SK-N-DZ (cell line): ENCODE measurements around the gene PLB1.

Experiments used
- DNase-seq: peaks from one replicate; pipeline ENCODE4 v3.0.0-alpha.2; 2015; ENCODE audit warnings: low spot score

The PLB1 gene

DNA sequence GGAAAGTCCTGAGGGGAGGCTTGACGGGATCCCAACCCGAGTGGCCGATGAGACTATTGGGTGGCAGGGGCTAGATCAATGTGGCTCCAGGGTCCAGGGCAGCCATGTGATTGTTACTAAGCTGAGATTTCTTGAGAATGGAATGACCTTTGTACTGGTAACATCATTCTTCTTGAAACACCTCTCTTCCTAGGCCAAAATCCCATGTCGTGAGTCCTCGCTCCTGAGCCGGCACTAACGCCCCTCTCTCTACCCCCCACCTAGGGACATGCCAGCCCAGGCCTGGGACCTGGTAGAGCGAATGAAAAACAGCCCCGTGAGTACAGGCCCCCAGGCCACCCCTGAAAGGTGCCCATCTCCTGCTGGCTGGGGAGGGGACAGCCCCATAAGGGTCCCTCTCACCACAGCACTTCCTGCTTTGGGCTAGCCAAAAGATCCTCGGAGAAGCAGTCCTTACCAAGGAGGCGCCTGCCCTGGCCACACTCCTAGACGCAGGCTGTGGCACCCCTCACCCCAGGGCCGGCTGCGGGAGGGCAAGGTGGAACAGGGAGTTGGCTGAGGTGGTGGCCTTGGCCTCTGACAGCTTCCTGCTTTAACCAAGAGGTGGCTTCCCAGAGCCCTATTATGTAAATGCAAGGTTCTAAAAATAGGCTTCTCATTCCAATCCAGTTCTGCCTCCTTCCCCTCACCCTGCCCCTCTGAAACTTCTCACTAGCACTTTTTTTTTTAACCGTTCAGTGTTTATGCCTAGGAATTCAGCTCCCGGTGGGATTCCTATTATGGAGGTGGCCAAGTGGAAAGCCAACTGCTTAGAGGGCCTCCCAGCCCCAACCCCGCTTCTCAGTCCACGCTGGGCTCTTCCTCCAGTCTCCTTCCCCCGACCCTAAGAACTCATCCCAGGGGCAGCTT lies 129.2 kb downstream of the PLB1 start:
- DNase-seq, result no peak

DNA sequence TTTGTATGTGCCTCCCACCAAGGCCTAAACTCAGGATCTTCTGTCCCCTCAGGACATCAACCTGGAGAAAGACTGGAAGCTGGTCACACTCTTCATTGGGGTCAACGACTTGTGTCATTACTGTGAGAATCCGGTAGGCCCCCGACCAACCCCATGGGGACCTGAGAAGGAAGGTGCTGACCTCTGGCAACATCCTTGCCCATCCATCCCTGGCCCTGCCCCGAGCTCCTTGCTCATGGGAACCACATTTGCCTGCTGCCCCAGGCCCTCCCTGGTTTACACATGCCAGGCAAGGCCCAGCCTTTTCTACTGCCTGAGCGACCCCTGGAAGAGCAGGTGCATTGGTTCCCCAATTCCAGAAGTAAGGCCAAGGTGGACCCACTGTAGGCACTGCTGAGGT lies 130.5 kb downstream of the PLB1 start:
- DNase-seq, result no peak

DNA sequence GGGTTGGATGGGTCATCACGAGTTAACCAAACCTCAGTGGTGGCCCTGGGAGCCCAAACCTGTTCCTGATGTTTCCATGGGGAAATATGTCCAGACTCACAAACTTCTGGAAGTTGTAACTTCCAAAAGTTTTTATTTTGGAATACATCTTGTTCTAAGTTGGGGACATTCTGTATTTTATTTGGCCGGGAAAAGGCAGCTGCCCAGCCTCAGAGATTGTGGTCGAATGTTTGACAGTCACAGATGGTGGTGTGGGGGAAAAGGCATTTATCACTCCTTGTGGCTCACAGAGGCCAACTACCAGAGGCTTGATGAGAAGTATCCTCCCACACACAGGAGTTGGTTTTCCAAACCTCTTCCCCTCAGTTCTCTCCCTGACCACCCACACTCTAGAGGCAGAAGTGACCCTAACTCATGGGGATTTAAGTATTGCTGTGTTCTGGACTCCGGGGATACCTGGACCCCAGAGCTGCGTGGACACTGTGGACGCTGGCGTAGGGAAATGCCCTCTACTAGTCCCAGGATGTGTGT lies 131.1 kb downstream of the PLB1 start:
- DNase-seq, result no peak

DNA sequence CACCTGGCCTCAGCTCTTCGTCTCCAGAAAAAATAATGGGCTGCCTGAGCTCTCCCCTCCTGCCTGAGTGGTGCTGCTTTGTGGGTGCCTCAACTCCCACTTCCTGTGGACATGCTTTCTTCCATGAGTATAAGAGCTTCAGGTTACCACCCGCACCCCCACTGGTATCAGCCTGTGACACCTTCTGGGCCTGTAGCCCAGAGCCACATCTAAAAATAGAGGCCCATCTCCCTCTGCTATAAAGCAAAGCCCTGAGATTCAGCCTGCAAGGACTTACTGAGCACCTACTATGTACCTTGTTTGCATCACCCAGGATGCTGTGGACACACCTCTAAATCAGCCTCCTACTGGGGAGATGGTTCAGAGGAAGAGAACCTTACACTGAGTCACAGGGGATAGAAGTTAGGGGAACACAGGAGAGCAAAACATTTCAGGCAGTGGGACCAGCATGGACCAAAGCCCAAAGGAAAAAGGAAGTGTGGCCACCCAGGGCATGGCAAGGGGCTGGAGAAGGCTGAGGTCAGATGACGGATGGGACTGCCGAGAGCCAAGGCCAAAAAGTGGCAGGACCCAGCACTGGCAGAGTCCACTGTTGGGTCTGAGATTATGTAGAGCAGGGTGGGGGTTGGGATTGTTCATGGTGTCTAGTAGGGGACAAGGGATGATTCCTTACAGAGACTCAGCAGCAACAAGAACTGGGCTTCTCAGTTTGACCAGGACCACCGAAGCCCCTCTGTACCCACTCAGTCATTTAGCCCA lies 132.0 kb downstream of the PLB1 start:
- no peak for DNase-seq

DNA sequence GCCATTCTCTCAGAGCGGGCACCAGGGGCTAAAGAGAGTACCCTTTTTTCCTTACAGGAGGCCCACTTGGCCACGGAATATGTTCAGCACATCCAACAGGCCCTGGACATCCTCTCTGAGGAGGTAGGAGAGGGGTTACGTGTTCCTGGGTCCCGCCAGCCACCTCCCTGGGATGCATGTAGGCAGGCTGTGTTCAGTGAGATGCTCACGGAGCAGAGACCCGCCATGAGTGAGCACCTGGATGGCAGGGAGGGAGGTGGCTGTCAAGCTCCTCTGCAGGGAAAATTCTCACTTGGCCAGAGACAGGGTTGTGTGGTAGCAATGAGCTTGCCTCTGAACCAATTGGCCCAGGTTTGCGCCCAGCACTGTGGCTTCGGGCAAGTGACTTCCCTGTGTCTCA lies 132.6 kb downstream of the PLB1 start:
- DNase-seq, result no peak

DNA sequence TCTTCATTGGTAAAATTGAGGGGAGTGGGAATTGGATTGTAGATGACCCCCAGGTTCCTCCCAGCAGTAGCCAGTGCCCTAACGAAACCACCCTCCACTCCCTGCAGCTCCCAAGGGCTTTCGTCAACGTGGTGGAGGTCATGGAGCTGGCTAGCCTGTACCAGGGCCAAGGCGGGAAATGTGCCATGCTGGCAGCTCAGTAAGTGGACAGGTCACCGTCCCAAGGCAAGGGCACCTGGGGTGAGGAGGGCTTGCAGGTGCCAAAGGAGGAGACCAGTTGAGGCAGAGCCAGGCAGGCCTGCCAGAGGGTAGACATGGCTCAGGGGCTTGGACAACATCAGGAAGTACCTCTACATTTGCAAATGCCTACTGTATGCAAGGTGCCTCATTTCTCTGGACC lies 133.1 kb downstream of the PLB1 start:
- no peak for DNase-seq

DNA sequence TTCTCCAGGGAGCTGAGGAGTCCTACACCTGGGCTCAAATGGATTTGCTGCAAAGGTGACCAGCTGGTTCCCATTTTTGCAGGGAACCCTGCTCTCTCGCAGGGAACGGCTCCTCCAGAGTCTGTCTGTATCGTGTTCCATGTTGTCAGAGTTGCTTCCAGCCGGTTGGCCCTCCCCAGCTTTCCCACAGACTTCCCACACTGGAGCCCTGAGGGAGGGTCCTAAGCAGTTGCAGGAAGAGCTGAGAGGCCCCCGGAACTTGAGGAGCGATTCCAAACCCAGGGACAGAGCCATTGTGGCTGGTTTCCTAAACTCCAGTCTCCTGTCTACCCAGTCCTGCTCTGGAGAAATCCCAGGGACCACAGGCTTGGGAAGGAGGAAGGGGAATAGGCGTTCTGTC lies 134.1 kb downstream of the PLB1 start:
- DNase-seq, result no peak

DNA sequence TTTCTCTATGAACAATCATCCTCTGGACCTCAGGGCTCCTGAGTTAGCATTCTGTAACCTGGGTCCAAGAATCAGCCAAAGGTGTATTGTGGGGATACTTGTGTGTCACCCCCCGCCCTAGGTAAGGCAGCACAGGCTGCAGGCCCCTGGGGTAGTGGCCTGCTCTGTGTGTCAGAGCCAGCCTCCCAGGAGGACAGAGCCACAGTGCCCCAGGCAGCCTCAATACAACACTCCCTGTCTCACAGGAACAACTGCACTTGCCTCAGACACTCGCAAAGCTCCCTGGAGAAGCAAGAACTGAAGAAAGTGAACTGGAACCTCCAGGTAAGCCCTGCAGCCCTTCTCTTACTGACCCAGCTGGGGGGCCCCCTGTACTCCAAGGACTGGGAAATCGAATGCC lies 134.5 kb downstream of the PLB1 start:
- DNase-seq, result no peak

DNA sequence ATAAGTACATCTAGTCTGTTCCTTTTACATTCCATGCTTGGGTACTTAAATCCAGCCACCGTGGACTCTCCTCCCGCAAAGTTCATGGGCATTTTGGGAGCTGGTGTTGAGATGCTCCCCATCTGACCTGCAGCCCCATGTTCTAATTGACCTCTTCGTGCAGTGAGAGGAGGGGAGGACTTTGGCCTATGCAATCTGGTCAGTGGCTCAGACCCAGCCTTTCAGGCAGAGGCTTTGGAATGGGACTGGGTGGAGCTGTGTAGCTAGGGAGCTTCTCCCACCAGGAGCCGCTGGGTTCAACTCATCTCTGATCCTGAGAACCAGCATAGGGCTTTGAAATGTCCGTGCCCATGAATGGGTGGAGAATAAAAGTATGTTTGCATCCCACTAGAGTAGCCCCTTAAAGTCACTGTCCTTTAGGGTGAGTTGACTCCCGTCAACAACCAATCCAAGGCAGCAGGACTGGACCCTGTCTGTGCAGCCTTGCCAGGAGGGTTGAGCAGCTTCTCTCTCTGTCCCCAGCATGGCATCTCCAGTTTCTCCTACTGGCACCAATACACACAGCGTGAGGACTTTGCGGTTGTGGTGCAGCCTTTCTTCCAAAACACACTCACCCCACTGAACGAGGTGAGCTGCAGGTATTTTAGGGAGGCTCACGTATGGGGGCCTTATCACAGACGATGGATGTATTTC lies 135.8 kb downstream of the PLB1 start:
- DNase-seq, result no peak

DNA sequence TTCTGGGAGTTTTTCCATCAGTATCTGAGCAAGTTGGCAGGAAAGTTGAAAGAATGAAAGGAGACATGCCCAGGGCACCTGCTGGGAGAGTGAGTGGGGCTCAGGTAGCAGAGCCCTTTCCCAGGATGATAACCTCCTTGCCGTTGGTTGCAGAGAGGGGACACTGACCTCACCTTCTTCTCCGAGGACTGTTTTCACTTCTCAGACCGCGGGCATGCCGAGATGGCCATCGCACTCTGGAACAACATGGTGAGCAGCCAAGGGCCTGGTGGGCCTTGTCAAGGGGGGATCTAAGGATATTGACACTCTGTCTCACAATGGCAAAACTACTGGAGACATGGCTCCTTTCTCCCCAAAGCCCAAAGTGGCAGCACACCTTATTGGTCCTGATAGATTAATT lies 136.9 kb downstream of the PLB1 start:
- no peak for DNase-seq

DNA sequence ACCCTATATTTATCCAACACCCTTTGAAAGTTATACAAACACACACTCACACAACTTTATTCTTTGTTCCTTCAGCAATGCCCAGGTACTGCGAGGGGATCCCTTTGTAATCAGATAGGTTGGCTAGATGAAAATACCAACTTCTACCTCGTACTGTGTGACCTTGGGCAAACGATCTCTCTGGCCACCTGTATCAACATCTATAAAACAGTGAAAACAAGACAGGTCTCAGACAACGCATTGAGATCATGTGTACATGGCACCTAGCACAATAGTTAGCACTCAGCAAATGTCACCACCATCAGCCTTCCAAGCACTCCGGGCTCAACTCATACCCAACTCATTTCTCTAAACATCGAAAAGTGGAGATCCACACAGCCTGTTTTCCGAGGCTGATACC lies 137.3 kb downstream of the PLB1 start:
- DNase-seq, result no peak

DNA sequence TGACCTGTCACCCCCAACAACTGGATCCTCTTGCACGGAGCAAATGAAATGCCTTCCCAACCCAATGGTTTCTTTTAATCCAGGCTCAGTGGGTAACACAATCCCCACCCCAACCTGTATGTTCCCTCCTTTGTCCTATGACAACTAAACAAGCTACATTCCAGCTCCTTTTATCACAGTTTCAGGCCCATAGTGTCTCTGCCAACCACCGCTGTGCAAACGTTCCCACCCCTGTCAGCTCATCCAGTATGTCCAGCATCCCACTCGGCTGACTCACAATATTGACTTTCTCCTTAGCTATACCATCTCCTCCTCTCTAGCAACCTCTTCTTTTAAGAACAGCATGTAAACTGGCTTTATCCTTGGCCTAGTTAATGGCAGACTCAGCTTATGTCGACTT lies 137.9 kb downstream of the PLB1 start:
- DNase-seq, result no peak

DNA sequence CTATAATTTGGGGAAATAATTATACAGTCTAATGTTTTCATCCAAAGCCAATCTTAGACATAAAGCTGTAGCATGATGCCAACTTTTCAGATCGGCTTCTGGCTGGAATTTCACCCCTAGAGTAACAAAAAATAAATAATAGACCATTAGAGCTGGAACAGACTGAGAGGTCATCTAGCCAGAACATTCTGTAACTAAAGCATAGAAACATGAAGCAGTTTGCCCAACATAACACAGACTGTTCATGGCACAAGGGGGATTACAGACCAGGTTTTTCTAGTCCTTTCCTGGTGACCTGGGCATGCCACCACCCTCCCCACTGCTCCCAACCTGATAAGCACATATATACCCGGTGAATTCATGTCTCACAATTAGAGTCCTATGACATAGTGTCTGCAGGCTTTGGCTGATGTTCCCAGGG lies 139.3 kb downstream of the PLB1 start:
- no peak for DNase-seq

DNA sequence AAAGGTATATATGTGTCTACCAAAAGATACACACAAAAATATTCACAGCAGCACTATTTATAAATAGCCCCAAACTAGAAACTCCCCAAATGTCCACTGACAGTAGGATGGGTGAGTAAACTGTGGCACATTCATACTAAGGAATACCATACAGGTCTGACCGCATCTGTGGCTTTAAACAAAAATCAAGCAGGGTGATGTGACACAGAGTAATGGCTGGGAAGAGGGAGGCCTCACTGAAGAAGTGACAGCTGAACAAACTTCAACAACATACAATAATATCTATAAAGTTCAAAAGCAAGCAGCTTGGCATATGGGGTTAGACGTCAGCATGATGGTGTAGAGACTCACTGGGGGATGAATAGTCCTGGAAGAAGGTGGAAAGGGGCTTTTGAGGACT lies 140.6 kb downstream of the PLB1 start:
- no peak for DNase-seq

DNA sequence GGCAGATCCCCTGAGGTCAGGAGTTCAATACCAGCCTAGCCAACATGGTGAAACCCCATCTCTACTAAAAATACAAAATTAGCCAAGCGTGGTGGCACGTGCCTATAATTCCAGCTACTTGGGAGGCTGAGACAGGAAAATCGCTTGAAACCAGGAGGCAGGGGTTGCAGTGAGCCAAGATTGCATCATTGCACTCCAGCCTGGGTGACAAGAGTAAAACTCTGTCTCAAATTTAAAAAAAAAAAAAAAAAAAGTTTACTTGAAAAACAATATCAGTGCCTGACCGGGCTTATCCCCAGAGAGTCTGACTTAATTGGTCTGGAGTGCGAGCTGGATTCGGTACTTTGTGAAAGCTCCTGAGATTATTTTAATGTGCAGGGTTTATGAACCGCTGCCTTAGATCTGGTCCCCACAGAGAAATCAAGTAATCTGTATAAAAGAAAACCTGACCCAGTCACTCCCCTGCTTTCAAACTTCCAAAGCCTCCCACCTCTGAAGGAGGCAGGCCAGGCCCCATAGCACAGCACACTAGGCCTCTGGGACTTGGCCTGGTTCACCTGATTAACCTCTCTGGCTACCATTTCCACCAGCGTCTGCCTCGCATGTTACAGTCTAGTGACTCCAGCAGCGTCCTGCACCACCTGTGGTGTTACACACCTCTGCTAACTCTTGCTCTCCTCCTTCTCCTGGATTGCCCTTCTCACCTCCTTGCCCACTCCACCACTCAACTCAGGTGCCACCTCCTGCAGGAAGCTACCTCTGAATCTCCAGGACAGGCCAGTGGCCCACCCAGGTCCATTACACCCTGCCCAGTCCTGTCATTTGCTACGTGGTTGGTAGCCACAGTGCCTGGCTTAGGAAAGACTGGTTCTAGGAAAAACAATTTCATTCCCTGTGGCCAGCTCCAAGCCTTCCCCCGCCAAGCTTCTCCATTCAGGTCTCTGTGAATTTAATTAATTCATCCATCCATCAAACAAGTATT lies 141.5 kb downstream of the PLB1 start:
- DNase-seq, result no peak

DNA sequence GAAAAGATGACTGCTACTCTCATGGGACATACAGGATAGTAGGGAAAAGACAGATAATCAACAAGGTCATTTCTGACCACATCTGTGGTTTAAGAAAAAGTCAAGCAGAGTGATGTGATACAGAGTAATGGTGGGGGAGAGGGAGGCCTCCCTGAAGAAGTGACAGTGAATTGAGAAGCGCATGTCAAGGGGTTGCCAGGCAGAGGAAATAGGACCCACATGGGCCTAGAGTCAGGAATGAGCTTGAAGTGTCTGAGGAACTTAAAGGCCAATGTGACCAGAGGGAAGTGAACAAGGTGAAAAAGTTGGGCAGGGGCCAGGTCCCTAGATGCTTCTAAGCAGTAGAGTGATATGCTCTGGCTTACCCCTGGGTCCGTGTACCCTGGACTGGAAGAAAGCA lies 142.2 kb downstream of the PLB1 start:
- no peak for DNase-seq

DNA sequence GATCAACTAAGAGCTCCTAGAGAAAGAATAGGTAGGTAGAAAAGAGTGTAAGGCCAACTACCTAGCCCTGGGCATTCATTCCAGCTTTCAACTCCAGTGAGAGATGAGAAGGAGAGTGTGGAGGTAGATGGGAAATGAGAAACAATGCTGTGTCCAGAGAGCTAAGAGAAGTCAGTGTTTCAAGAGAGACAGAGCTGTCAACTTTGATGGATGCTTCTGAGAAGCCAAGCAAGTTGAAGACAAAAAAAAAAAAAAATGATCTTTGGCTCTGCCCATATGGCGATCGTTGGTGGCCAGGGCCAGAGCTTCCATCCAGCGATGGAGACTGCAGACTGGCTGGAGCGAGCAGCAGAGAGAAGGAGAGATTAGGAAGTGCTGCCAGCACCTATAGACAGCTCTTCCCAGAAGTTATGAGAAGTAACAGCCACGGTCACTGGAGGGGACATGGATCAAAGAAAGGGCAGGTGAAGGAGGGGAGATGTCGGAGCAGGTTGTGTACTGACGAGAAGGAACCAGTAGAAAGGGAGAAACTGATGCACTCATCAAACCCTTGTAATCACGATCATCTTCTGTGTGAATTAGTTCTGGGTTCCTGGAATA lies 143.3 kb downstream of the PLB1 start:
- no peak for DNase-seq

DNA sequence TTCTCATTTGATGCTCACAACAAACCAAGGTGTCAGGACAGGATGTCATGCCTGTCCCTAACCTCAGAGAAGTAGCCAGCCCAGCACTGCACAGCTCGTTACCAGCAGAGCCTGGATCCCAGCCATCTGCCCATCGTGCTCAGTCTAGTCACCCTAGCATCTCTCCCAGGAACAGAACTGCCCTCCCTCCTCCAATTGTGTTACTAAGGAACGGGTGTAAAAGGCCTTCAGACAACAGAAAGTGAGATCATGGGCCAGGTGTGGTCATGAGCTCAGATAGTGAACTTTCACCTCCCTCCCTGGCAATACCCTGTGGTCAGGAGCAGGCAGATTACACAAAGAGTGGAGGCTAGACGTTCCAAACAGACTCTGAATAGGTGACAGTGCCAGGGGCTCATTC lies 144.0 kb downstream of the PLB1 start:
- DNase-seq, result no peak

DNA sequence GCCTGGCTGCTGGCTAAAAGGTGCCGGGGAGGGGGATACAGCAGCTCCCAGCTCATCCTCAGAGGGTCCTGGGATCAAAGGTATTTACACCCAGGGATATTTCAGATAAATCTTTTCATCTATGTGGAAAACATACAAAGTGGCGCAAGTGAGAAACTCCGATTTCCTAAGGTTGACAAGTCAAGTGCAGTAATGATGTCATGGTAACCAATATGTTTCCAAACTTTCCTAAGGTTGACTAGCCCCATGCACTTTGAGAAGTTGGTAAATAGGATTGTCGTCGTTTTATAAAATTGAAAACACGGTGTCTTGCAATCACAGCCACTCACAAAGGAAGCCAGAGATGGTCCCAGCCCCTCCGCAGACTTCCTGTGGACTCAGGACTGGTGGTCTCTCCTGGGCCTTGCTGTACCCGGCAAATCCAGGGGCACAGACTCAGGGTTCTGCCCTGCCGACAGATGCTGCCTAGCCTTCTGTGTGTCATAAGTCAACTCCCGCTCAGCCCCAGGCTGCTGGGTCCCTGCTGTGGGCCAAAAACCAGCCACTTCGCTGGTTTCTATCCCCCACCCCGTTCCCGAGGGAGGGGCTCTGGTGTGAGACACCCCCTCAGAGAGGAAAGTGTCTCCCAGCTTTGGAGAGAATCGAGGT lies 144.5 kb downstream of the PLB1 start:
- DNase-seq, result no peak

DNA sequence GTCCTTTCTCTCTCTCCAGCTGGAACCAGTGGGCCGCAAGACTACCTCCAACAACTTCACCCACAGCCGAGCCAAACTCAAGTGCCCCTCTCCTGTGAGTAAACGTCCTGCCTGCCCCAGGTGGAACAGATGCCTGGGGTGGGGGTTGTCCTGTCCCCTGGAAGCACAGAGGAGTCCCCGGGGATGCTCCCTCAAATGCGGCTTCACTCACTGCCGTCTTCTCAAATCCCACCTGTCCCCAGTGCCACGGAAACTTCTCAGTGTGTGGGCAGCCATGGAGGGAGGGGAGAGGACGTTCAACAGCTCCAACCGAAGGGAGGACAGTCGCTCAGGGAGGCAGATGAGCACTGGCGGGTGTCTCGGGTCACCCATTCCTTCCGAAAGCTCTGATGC lies 145.0 kb downstream of the PLB1 start:
- DNase-seq, result no peak
